Stimulated activated CD4-positive, alpha-beta T cell treated with anti-CD3 and anti-CD28 coated beads, Interleukin-15, amount 100 ng/mL, for 1 hour (primary cell): ENCODE measurements around the gene CADM1.
"Not testable (repeated sequence)": the region's sequence is repeated elsewhere in the genome, so short reads cannot be mapped to it uniquely, and the experiment has no call there.

Experiments used
- DNase-seq, 2 donors: peaks; one replicate each; pipeline ENCODE4 v3.0.0-alpha.2; 2020; ENCODE audit warnings: low read depth in 1 of 2, low spot score in 1 of 2

The CADM1 gene

GRCh38 chr11:115477410-115477809 lies 26.8 kb downstream of the CADM1 start:
- DNase-seq, result no peak

GRCh38 chr11:115476463-115477286 lies 27.5 kb downstream of the CADM1 start:
- DNase-seq, result no peak

GRCh38 chr11:115475564-115475963 lies 28.7 kb downstream of the CADM1 start:
- no peak for DNase-seq

- not testable (repeated sequence) for DNase-seq
Observed at GRCh38 chr11:115474306-115474705, 29.9 kb downstream of the CADM1 start.

GRCh38 chr11:115473167-115473566 lies 31.0 kb downstream of the CADM1 start:
- no peak for DNase-seq

- no peak for DNase-seq
Observed at GRCh38 chr11:115471367-115471766, 32.8 kb downstream of the CADM1 start.

GRCh38 chr11:115470928-115471327 lies 33.3 kb downstream of the CADM1 start:
- DNase-seq, result no peak

- DNase-seq, result no peak
Observed at GRCh38 chr11:115469361-115469760, 34.9 kb downstream of the CADM1 start.

GRCh38 chr11:115466122-115466521 lies 38.1 kb downstream of the CADM1 start:
- DNase-seq, result no peak

GRCh38 chr11:115464269-115464668 lies 39.9 kb downstream of the CADM1 start:
- DNase-seq, result no peak

GRCh38 chr11:115463606-115464005 lies 40.6 kb downstream of the CADM1 start:
- DNase-seq, result no peak

GRCh38 chr11:115462757-115463156 lies 41.5 kb downstream of the CADM1 start:
- no peak for DNase-seq

- DNase-seq, result no peak
Observed at GRCh38 chr11:115462004-115462541, 42.1 kb downstream of the CADM1 start.

GRCh38 chr11:115460512-115460911 lies 43.7 kb downstream of the CADM1 start:
- DNase-seq, result no peak

- DNase-seq, result no peak
Observed at GRCh38 chr11:115459563-115459962, 44.7 kb downstream of the CADM1 start.

- no peak for DNase-seq
Observed at GRCh38 chr11:115458877-115459276, 45.3 kb downstream of the CADM1 start.

- DNase-seq, result no peak
Observed at GRCh38 chr11:115456019-115456418, 48.2 kb downstream of the CADM1 start.

- no peak for DNase-seq
Observed at GRCh38 chr11:115455613-115456012, 48.6 kb downstream of the CADM1 start.

- no peak for DNase-seq
Observed at GRCh38 chr11:115454525-115454924, 49.7 kb downstream of the CADM1 start.

GRCh38 chr11:115453693-115454490 lies 50.3 kb downstream of the CADM1 start:
- no peak for DNase-seq

- DNase-seq, result no peak
Observed at GRCh38 chr11:115452241-115452640, 52.0 kb downstream of the CADM1 start.

- DNase-seq, result no peak
Observed at GRCh38 chr11:115450519-115450918, 53.7 kb downstream of the CADM1 start.
